B cell (primary cell): ENCODE measurements around the gene HINT1. TPM values are rescaled to one million over a fixed set of nuclear protein-coding genes. Genes with fewer than 3 reads are reported as not detected.

ENCODE experiments used
- ATAC-seq: fragments of 200-7000 bp; cut with Tn5 transposase; one replicate; pipeline ENCODE4 v1.10.0; 2021; ENCODE audit warnings: low read depth, mild to moderate bottlenecking, moderate number of reproducible peaks, moderate library complexity
- CTCF ChIA-PET: fragments of 350-600 bp; sonication (Branson Sonifier 250); formaldehyde crosslinking; loops from one replicate; lab custom pipeline; 2021; ENCODE audit warnings: antibody characterized with exemption, inconsistent platforms; lab: Charles Lee
- POLR2A ChIA-PET: fragments of 350-600 bp; sonication (Branson Sonifier 250); formaldehyde crosslinking; loops from one replicate; lab custom pipeline; 2021; ENCODE audit warnings: antibody characterized with exemption; lab: Charles Lee
- DNase-seq: peaks from one replicate; pipeline ENCODE4 v3.0.0; 2013
- H2AFZ ChIP-seq: 2 replicates; pipeline ENCODE4 v1.6.1; 2012; ENCODE audit warnings: mild to moderate bottlenecking, low read depth, low read length; ENCODE audit not compliant: insufficient read depth, poor library complexity, severe bottlenecking
- H3K27ac ChIP-seq, 2 donors: 1 replicate in 1 of 2; 2 replicates in 1 of 2; pipeline ENCODE4 v1.5.1; 2012 to 2013; ENCODE audit warnings: low read length in 2 of 2, mild to moderate bottlenecking in 2 of 2, moderate library complexity in 1 of 2
- H3K27me3 ChIP-seq, 4 experiments: fragments of 200-600 bp in 1 of 4; sonication (generic) in 1 of 4; replicated peaks in 1 of 4; 1 replicate in 2 of 4; 2 replicates in 2 of 4; pipeline versions ENCODE4 v1.6.1 to v1.7.0; 2013 to 2016; ENCODE audit warnings: low read length in 3 of 4, mild to moderate bottlenecking in 2 of 4, mixed read lengths in 1 of 4, moderate library complexity in 1 of 4; ENCODE audit not compliant: insufficient read depth in 4 of 4, control insufficient read depth in 3 of 4; ENCODE audit errors: control extremely low read depth in 1 of 4
- H3K36me3 ChIP-seq, 2 experiments: replicated peaks in 1 of 2; 1 replicate in 1 of 2; 2 replicates in 1 of 2; pipeline versions ENCODE4 v1.6.1 to v1.7.1; 2013; ENCODE audit warnings: low read length in 1 of 2; ENCODE audit not compliant: insufficient read depth in 2 of 2, control insufficient read depth in 1 of 2; ENCODE audit errors: control extremely low read depth in 1 of 2, extremely low read depth in 1 of 2
- H3K4me1 ChIP-seq, 2 donors: fragments of 200-600 bp in 1 of 2; sonication (generic) in 1 of 2; 1 replicate in 1 of 2; 2 replicates in 1 of 2; pipeline versions ENCODE4 v1.5.1 to v1.6.1; 2013 to 2017; ENCODE audit warnings: low read length in 2 of 2; ENCODE audit not compliant: control insufficient read depth in 2 of 2, insufficient read depth in 2 of 2
- H3K4me2 ChIP-seq: replicated peaks from 2 replicates; pipeline ENCODE3; 2012; ENCODE audit warnings: mild to moderate bottlenecking, low read depth, low read length; ENCODE audit not compliant: poor library complexity, severe bottlenecking
- H3K4me3 ChIP-seq, 5 experiments: fragments of 200-600 bp in 1 of 5; sonication (generic) in 1 of 5; 1 replicate in 3 of 5; 2 replicates in 2 of 5; pipeline versions ENCODE4 v1.5.1 to v1.7.0; 2011 to 2016; ENCODE audit warnings: low read length in 4 of 5, mild to moderate bottlenecking in 4 of 5, low read depth in 2 of 5, control low read depth in 1 of 5, moderate library complexity in 1 of 5; ENCODE audit not compliant: insufficient read depth in 1 of 5; ENCODE audit errors: control extremely low read depth in 1 of 5, extremely low read depth in 1 of 5
- H3K79me2 ChIP-seq: fragments of 200-600 bp; sonication (generic); one replicate; pipeline ENCODE4 v1.6.0; 2016; ENCODE audit warnings: low read length; ENCODE audit not compliant: control insufficient read depth, insufficient read depth
- H3K9ac ChIP-seq: fragments of 200-600 bp; sonication (generic); 2 replicates; pipeline ENCODE4 v1.6.1; 2017; ENCODE audit warnings: mild to moderate bottlenecking, low read length, moderate library complexity
- H3K9me3 ChIP-seq, 3 donors: one replicate each; pipeline versions ENCODE4 v1.6.1 to v1.7.1; 2013; ENCODE audit warnings: low read length in 2 of 3; ENCODE audit not compliant: control insufficient read depth in 2 of 3, insufficient read depth in 1 of 3; ENCODE audit errors: control extremely low read depth in 1 of 3
- H4K20me1 ChIP-seq: 2 replicates; pipeline ENCODE4 v1.6.0; 2012; ENCODE audit warnings: mild to moderate bottlenecking, low read length; ENCODE audit not compliant: insufficient read depth, control insufficient read depth, poor library complexity, severe bottlenecking
- H3K27ac Mint-ChIP-seq: one replicate; pipeline ENCODE4 v1.8.0; 2021; ENCODE audit warnings: mixed read lengths
- H3K27me3 Mint-ChIP-seq: one replicate; pipeline ENCODE4 v1.8.0; 2021; ENCODE audit warnings: mixed read lengths
- H3K4me1 Mint-ChIP-seq: one replicate; pipeline ENCODE4 v1.8.0; 2021; ENCODE audit warnings: mixed read lengths
- H3K4me3 Mint-ChIP-seq: one replicate; pipeline ENCODE4 v1.8.0; 2021; ENCODE audit warnings: mixed read lengths
- H3K9me3 Mint-ChIP-seq: one replicate; pipeline ENCODE4 v1.8.0; 2022; ENCODE audit warnings: mixed read lengths; ENCODE audit not compliant: insufficient read depth
- EZH2 ChIP-seq: IDR thresholded peaks from 2 replicates; pipeline ENCODE4 v1.6.1; 2012; ENCODE audit warnings: borderline replicate concordance, low read depth, mild to moderate bottlenecking, moderate library complexity, low read length; ENCODE audit not compliant: insufficient read depth, poor library complexity, severe bottlenecking
- WGBS: methylation state at CpG from one replicate; pipeline ENCODE4 v1.1.5; 2013; ENCODE audit warnings: missing lambda C conversion rate; ENCODE audit not compliant: insufficient coverage; 5-methylcytosine and 5-hydroxymethylcytosine counted together
- intact Hi-C: fragments of 100-400 bp; cut with micrococcal nuclease; formaldehyde crosslinking; loops from one replicate; pipeline ENCODE4 v1.10.0; 2022
- polyA plus RNA-seq: library from polyadenylated mRNA; depleted of rRNA; stranded (reverse); fragments of >200 nt; gene quantifications from 2 replicates; pipeline ENCODE4 v1.2.3, GENCODE V29; 2012
- total RNA-seq, 2 donors: library from RNA; stranded (reverse); fragments of 120-200 nt in 1 of 2; gene quantifications; 1 replicate in 1 of 2; 2 replicates in 1 of 2; pipeline versions ENCODE4 v1.2.3 to v1.2.4, GENCODE V29; 2013 to 2022
- TF ChIP-seq, protein P1 (sequence below): fragments of 200-600 bp; IDR thresholded peaks from one replicate; pipeline ENCODE4 v1.8.0; 2022; ENCODE audit warnings: antibody characterized with exemption, mild to moderate bottlenecking

Gene HINT1
- total and polyA plus RNA-seq, 2 donors (not counting 1 experiment from before 2014, with no cell fraction given): 206 to 289 TPM

DNA sequence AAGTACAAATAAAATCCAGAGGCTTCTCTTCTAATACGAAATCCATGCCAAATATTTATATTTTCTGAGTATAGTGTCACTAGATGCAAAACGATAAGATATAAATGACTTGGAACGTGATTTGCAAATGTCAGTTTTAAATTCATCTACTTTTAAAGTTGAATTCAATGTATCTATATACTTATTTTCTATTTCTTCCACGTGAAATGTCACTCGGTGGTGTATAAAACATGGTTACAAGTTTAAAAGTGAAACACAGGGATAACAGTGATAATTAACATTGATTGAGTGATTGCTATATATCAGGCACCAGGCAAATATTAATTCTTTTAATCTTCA lies 54.8 kb downstream of the HINT1 start:
- H3K27ac ChIP-seq: no peak overlapping the region
- H3K79me2 ChIP-seq: no peaks in the 10 kb centered on the region
- ChIA-PET CTCF (interaction anchor here (0.8 to 2.5 kb wide), 3 partner anchors 239 to 1339 kb away, joined by 3 to 15 read pairs (median 13); no protein-coding TSS in a partner anchor), POLR2A (no interaction called here)
- Mint-ChIP-seq H3K4me3 (no peak overlapping the region), H3K9me3 (no peaks in the 10 kb centered on the region), H3K27me3 (no peaks in the 10 kb centered on the region), H3K27ac (no peak overlapping the region), H3K4me1 (no peaks in the 10 kb centered on the region)
- no CpG with 5 or more reads among the region's 5 CpGs for WGBS
- H3K27me3 ChIP-seq: no peaks in the 10 kb centered on the region
- no peak for ATAC-seq
- H3K4me1 ChIP-seq: no peaks in the 10 kb centered on the region
- H3K36me3 ChIP-seq: no peaks in the 10 kb centered on the region
- no peak for TF ChIP-seq EZH2
- TF ChIP-seq, protein P1, sequence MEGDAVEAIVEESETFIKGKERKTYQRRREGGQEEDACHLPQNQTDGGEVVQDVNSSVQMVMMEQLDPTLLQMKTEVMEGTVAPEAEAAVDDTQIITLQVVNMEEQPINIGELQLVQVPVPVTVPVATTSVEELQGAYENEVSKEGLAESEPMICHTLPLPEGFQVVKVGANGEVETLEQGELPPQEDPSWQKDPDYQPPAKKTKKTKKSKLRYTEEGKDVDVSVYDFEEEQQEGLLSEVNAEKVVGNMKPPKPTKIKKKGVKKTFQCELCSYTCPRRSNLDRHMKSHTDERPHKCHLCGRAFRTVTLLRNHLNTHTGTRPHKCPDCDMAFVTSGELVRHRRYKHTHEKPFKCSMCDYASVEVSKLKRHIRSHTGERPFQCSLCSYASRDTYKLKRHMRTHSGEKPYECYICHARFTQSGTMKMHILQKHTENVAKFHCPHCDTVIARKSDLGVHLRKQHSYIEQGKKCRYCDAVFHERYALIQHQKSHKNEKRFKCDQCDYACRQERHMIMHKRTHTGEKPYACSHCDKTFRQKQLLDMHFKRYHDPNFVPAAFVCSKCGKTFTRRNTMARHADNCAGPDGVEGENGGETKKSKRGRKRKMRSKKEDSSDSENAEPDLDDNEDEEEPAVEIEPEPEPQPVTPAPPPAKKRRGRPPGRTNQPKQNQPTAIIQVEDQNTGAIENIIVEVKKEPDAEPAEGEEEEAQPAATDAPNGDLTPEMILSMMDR: peak; percentile 20
- H3K9ac ChIP-seq: no peak overlapping the region
- H2AFZ ChIP-seq: no peak overlapping the region
- no peaks in the 10 kb centered on the region for H3K9me3 ChIP-seq
- no peak overlapping the region for H3K4me2 ChIP-seq
- H3K4me3 ChIP-seq: no peak overlapping the region
- H4K20me1 ChIP-seq: no peaks in the 10 kb centered on the region
- no peak for DNase-seq
- intact Hi-C loops: loop anchor here (5.0 kb wide), 1 partner anchor 272 kb away; no protein-coding TSS in a partner anchor

DNA sequence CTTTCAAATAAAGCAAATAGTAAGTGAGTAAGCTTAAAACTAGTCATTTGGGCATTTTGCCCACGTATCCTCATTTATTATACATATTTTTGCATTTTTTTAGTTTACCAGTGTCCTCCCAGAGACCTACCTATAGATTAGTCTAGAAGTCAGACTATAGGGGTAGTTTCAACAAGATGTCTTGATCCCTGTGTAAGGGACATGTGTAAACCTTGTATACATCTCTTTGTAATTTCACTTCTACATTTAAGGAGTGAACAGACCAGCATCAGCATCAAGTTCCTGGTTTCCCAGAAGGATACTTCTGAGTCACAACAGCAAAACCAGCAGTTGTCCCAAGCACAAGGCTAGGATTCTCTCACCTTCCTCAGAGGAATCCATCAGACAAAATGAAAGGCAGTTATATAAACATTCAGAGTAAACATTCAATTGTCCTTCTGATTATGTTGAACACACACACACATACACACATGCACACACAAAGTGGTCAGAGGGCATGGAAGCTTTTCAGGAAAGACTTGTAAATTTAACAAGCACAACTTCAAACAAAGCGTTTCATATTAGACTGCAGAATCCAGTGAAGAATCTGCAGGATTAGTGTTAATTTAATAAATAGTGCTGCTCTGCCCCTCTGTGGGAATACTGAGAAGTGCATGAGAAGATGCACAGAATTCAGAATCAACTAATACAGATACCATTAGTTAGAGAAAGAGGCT lies 55.4 kb downstream of the HINT1 start:
- Histone ChIP-seq H3K27me3 (no peaks in the 10 kb centered on the region), H3K36me3 (no peaks in the 10 kb centered on the region), H3K27ac (no peak overlapping the region), H4K20me1 (no peaks in the 10 kb centered on the region), H3K79me2 (no peaks in the 10 kb centered on the region), H3K9ac (no peak overlapping the region), H2AFZ (no peak overlapping the region), H3K9me3 (no peaks in the 10 kb centered on the region), H3K4me1 (no peaks in the 10 kb centered on the region), H3K4me2 (no peak overlapping the region), H3K4me3 (no peak overlapping the region)
- Mint-ChIP-seq H3K4me3 (no peak overlapping the region), H3K27me3 (no peaks in the 10 kb centered on the region), H3K4me1 (no peaks in the 10 kb centered on the region), H3K27ac (no peak overlapping the region), H3K9me3 (no peaks in the 10 kb centered on the region)
- POLR2A ChIA-PET: no interaction called here
- DNase-seq (peak; percentile 53), ATAC-seq (peak; percentile 39)
- intact Hi-C loops: loop anchor here (5.0 kb wide), 2 partner anchors 273 to 1447 kb away; no protein-coding TSS in a partner anchor
- no CpG with 5 or more reads among the region's 2 CpGs for WGBS
- CTCF ChIA-PET: interaction anchor here (0.6 to 2.5 kb wide), 9 partner anchors 13 to 1338 kb away, joined by 3 to 15 read pairs (median 3); no protein-coding TSS in a partner anchor
- no peak for TF ChIP-seq EZH2
- TF ChIP-seq, protein P1: peak; percentile 87
